Activated CD8-positive, alpha-beta T cell treated with anti-CD3 and anti-CD28 coated beads for 36 hours (primary cell): ENCODE data around the gene ABCC11. TPM values are rescaled to one million over a fixed set of nuclear protein-coding genes. Genes with fewer than 3 reads are reported as not detected.

Experiments
- ATAC-seq: fragments of 200-7000 bp; cut with Tn5 transposase; one replicate; pipeline ENCODE4 v1.10.0; 2021; ENCODE audit warnings: mild to moderate bottlenecking, moderate library complexity
- CTCF ChIA-PET: fragments of 350-600 bp; sonication (Branson Sonifier 250); formaldehyde crosslinking; loops from one replicate; lab custom pipeline; 2021; ENCODE audit warnings: antibody characterized with exemption; lab: Charles Lee
- POLR2A ChIA-PET: fragments of 350-600 bp; sonication (Branson Sonifier 250); formaldehyde crosslinking; loops from one replicate; lab custom pipeline; 2021; ENCODE audit warnings: antibody characterized with exemption; lab: Charles Lee
- DNase-seq: peaks from one replicate; pipeline ENCODE4 v3.0.0-alpha.2; 2020
- H3K27ac Mint-ChIP-seq: one replicate; pipeline ENCODE4 v1.8.0; 2021; ENCODE audit warnings: mild to moderate bottlenecking, mixed read lengths
- H3K27me3 Mint-ChIP-seq: one replicate; pipeline ENCODE4 v1.8.0; 2021; ENCODE audit warnings: mixed read lengths
- H3K36me3 Mint-ChIP-seq: one replicate; pipeline ENCODE4 v1.8.0; 2021; ENCODE audit warnings: low read depth, mixed read lengths
- H3K4me1 Mint-ChIP-seq: one replicate; pipeline ENCODE4 v1.8.0; 2021; ENCODE audit warnings: low read depth, mixed read lengths
- H3K4me3 Mint-ChIP-seq: one replicate; pipeline ENCODE4 v1.8.0; 2021; ENCODE audit warnings: mild to moderate bottlenecking, moderate library complexity, mixed read lengths
- H3K9me3 Mint-ChIP-seq: one replicate; pipeline ENCODE4 v1.8.0; 2021; ENCODE audit warnings: mixed read lengths
- intact Hi-C: fragments of 100-400 bp; cut with micrococcal nuclease; formaldehyde crosslinking; loops from one replicate; pipeline ENCODE4 v1.10.0; 2022
- total RNA-seq, 2 experiments: library from RNA; stranded (reverse); gene quantifications; one replicate each; pipeline ENCODE4 v1.2.3, GENCODE V29; 2021
- TF ChIP-seq, protein P1 (sequence below): fragments of 200-600 bp; IDR thresholded peaks from one replicate; pipeline ENCODE4 v1.8.0; 2022; ENCODE audit warnings: antibody characterized with exemption, mild to moderate bottlenecking

The ABCC11 gene
- total RNA-seq, 2 experiments from 2014 or later = 0.16 to 0.54 TPM

DNA sequence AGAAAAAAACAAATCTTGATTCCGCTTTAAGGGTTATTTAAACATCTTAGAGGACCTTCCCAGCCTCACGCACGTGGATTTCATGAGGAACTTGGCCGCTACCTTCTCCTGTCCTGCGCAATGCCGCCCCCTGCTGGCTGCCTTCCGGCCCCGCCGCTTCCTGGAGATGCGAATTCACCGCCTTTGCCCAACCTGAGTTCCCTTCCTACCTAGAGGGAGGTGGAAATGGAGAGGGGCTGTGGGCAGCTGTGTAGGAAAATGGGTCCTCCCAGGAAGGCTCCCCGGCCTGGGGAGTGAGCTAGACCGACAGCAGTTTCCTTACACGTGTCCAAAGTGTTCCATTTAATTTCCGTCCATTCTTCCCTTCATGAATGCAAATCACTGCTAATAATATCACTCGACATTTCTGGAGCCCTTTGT lies 90.5 kb downstream of the ABCC11 start:
- H3K27me3 Mint-ChIP-seq = peaks cover 22% of the 10 kb centered on the region
- CTCF ChIA-PET = interaction anchor here (0.6 to 5.4 kb wide), 13 partner anchors 10 to 1119 kb away, joined by 3 to 47 read pairs (median 4); partner anchors contain the start of gene NETO2
- intact Hi-C loops = loop anchor here (10.0 kb wide), 1 partner anchor 1012 kb away; the partner anchor contains the start of gene NETO2

DNA sequence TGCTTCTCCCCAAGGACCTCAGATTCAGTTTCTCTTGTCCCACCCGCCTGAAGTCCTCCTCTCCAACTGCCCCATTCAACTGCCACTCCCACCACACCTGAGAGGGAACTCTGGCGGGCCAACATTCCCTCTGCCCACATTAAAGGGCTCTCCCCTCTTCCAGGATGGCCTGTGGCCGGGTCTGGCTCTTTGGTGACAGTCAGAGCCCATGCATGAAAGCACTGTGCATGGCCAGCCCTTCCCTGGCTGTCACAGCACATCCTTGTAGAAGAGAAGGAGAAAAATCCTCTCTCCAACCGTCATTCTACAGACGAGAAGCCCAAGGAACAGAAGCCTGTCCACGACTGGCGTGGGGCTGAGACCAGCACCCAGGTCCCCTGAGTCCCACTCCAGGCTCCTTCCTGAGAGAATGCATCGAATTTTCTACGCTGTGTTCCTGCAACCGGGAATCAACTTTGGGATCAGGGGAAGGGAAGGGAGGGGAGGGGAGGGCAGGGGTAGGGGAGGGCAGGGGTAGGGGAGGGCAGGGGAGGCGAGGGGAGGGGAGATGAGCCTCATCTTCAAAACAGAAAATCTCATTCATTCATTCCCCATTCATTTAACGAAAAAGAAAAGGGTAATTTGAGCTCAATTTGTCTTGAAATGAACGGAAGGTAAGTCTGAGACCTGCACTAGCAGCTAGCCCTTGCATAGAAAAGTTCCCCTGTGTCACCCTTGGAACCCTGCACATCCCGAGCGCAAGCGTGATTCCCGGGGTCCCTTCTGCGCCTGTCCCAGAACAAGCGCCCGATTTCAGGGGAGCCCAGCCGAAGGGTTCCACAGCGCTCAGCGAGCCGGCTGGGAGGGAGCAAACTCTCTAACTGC lies 91.2 kb downstream of the ABCC11 start, which contains the start of gene ABCC12:
TSS of gene ABCC12 (minus strand) at position 68 of the 864 bp plus-strand sequence. CDS start 9,569 bp downstream, outside the sequence.
- Mint-ChIP-seq H3K36me3 (no peaks in the 10 kb centered on the region), H3K4me1 (peaks cover 28% of the 10 kb centered on the region), H3K4me3 (no peak within 1 kb of the TSS), H3K27me3 (peaks cover 24% of the 10 kb centered on the region), H3K9me3 (no peaks in the 10 kb centered on the region), H3K27ac (no peak within 1 kb of the TSS)
- ATAC-seq (no peak), DNase-seq (no peak)
- TF ChIP-seq, protein P1, sequence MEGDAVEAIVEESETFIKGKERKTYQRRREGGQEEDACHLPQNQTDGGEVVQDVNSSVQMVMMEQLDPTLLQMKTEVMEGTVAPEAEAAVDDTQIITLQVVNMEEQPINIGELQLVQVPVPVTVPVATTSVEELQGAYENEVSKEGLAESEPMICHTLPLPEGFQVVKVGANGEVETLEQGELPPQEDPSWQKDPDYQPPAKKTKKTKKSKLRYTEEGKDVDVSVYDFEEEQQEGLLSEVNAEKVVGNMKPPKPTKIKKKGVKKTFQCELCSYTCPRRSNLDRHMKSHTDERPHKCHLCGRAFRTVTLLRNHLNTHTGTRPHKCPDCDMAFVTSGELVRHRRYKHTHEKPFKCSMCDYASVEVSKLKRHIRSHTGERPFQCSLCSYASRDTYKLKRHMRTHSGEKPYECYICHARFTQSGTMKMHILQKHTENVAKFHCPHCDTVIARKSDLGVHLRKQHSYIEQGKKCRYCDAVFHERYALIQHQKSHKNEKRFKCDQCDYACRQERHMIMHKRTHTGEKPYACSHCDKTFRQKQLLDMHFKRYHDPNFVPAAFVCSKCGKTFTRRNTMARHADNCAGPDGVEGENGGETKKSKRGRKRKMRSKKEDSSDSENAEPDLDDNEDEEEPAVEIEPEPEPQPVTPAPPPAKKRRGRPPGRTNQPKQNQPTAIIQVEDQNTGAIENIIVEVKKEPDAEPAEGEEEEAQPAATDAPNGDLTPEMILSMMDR = no peak
- ChIA-PET POLR2A (interaction anchor here (0.6 to 0.7 kb wide), 2 partner anchors 14 to 540 kb away, joined by 3 to 4 read pairs; no protein-coding TSS in a partner anchor), CTCF (interaction anchor here (0.6 to 5.4 kb wide), 14 partner anchors 9 to 1392 kb away, joined by 3 to 47 read pairs (median 4); partner anchors contain the start of gene NETO2)
- intact Hi-C loops = loop anchor here (10.0 kb wide), 1 partner anchor 1011 kb away; the partner anchor contains the start of gene NETO2

More for the DNA sequence above, 90.5 kb downstream of the ABCC11 start:
- peak; percentile 89 for DNase-seq
- ATAC-seq = no peak
- Mint-ChIP-seq H3K9me3 (no peaks in the 10 kb centered on the region), H3K4me3 (no peak overlapping the region), H3K36me3 (no peaks in the 10 kb centered on the region), H3K4me1 (peaks cover 28% of the 10 kb centered on the region), H3K27ac (no peak overlapping the region)
- TF ChIP-seq, protein P1 = peak; percentile 98
- POLR2A ChIA-PET = interaction anchor here (0.6 to 0.7 kb wide), 2 partner anchors 13 to 539 kb away, joined by 3 to 4 read pairs; no protein-coding TSS in a partner anchor

DNA sequence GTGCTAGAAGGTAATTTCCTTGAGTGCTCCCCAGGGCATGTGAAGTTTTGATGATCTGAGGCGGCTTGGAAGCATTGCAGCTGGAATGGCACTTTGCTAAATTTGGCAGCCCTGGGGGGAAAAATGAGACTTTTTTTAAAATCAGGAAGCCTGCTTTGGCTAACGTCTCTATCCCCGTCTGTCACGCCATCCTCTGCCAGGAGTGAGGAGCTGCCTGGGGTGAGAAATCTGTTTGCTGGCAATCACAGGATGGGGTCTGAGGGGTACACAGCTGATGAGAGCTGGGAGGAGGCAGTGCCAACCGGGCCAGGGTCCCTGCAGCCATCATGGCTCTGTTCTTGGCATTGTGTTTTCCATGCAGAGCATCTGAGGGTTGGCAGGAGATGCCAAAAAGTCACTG lies 93.6 kb downstream of the ABCC11 start:
- POLR2A ChIA-PET = no interaction called here
- CTCF ChIA-PET = interaction anchor here (0.9 to 1.8 kb wide), 2 partner anchors 11 to 1011 kb away, joined by 3 to 5 read pairs; partner anchors contain the start of gene NETO2
- TF ChIP-seq, protein P1 = no peak
- H3K27me3 Mint-ChIP-seq = peaks cover 25% of the 10 kb centered on the region
- H3K36me3 Mint-ChIP-seq = no peaks in the 10 kb centered on the region
- peaks cover 21% of the 10 kb centered on the region for H3K4me1 Mint-ChIP-seq
- H3K9me3 Mint-ChIP-seq = no peaks in the 10 kb centered on the region
- DNase-seq (no peak), ATAC-seq (no peak)
- intact Hi-C loops = loop anchor here (10.0 kb wide), 1 partner anchor 1009 kb away; the partner anchor contains the start of gene NETO2
- H3K4me3 Mint-ChIP-seq = no peak overlapping the region
- no peak overlapping the region for H3K27ac Mint-ChIP-seq

DNA sequence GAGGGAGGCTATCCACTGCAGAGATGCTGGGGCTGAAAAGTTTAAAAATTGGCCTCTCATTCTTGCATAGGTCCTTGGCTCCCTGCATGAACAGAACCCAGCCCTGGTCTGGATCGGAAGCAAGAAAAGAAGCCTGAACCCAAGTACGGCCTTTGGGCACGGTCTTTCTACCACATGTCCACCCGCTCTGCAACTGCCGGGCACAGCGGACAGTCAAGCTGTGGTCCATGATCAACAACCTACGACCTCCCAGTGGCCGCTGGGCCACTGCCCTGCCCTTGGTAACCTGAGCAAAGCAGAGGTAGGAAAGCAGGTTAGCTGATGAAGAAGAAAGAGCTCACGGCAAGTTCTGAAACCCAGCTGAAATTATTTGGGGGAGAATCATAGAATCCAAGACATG lies 95.1 kb downstream of the ABCC11 start:
- H3K27ac Mint-ChIP-seq = no peak overlapping the region
- ATAC-seq (no peak), DNase-seq (no peak)
- intact Hi-C loops = loop anchor here (10.0 kb wide), 1 partner anchor 1007 kb away; the partner anchor contains the start of gene NETO2
- H3K9me3 Mint-ChIP-seq = no peaks in the 10 kb centered on the region
- CTCF ChIA-PET = interaction anchor here (1.8 kb wide), 1 partner anchor 13 kb away, joined by 5 read pairs; no protein-coding TSS in a partner anchor
- POLR2A ChIA-PET = no interaction called here
- peaks cover 24% of the 10 kb centered on the region for H3K27me3 Mint-ChIP-seq
- TF ChIP-seq, protein P1 = no peak
- peaks cover 5% of the 10 kb centered on the region for H3K4me1 Mint-ChIP-seq
- H3K36me3 Mint-ChIP-seq = no peaks in the 10 kb centered on the region
- H3K4me3 Mint-ChIP-seq = no peak overlapping the region
